ENCODE data around the gene TMOD4.

The TMOD4 gene

DNA sequence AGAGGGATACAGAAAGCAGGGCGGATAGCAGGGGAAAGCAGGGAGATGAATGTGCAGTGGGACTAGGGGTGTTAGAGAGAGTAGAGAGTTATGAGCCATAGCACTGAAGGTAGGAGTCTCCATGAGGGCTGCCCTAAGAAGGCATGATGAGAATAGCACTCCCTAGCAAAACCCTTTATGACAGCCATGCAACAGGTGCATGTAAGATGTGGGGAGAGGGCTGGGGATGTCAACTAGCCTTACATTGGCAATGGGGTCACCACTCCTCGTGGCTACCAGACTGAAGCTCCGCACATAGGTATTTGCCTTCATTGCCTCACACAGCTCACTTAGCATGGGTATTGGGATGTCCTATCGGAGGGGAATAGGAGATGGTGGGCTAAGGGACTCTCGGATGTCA is 4.6 kb downstream of the TMOD4 start:
- H3K4me3 ChIP-seq (ENCODE audit: low read depth, low read length) = no peak overlapping the region
- TF ChIP-seq, protein P1, sequence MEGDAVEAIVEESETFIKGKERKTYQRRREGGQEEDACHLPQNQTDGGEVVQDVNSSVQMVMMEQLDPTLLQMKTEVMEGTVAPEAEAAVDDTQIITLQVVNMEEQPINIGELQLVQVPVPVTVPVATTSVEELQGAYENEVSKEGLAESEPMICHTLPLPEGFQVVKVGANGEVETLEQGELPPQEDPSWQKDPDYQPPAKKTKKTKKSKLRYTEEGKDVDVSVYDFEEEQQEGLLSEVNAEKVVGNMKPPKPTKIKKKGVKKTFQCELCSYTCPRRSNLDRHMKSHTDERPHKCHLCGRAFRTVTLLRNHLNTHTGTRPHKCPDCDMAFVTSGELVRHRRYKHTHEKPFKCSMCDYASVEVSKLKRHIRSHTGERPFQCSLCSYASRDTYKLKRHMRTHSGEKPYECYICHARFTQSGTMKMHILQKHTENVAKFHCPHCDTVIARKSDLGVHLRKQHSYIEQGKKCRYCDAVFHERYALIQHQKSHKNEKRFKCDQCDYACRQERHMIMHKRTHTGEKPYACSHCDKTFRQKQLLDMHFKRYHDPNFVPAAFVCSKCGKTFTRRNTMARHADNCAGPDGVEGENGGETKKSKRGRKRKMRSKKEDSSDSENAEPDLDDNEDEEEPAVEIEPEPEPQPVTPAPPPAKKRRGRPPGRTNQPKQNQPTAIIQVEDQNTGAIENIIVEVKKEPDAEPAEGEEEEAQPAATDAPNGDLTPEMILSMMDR (IDR thresholded peaks at IDR 0.05; ENCODE audit: low read depth, low read length, missing control alignments) = no peak
- DNase-seq (ENCODE audit: low read depth) = no peak

DNA sequence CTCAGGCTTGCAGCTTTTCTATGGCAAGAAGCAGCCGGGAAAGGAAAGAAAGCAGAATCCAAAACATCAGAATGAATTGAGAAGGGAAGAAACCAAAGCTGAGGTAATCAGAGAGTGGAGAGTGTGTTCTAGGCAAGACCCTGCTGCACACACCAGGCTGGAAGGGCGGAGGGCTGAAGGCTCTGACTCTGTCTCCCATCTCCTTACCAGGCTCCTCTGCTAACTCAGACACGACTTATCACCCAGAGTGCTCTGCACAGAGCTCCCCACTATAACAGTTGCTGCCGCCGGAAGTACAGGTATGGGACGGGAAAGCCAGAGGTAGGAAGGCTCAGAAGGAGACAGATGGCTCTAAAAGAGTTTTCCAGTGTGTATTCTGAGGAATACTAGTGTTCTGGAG is 8.7 kb downstream of the TMOD4 start:
- peak overlapping the region; percentile 79 for H3K4me3 ChIP-seq (ENCODE audit: low read depth, low read length)
- TF ChIP-seq, protein P1 (IDR thresholded peaks at IDR 0.05; ENCODE audit: low read depth, low read length, missing control alignments) = no peak
- DNase-seq (ENCODE audit: low read depth) = no peak

DNA sequence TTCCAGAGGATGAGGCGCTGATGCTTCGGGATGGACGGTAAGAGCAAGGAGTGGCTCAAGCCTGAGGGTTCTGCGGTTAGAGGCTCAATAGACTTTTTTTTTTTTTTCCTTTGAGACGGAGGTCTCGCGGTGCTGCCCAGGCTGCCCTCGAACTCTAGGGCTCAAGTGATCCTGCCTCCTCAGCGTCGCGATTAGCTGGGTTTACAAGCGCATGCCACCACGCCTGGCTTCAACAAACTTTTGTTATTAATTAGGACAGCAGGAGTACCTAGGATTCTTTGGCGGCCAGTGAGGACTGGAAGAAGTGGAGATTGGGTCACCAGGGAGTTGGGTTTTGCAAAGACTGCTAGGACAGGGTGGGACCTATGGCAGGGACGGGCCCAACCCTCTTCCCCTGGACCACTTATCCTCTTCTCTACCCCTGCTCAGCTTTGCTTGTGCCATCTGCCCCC is 9.2 kb downstream of the TMOD4 start:
- H3K4me3 ChIP-seq (ENCODE audit: low read depth, low read length) = peak overlapping the region; percentile 79
- DNase-seq (ENCODE audit: low read depth) = no peak
- TF ChIP-seq, protein P1 (IDR thresholded peaks at IDR 0.05; ENCODE audit: low read depth, low read length, missing control alignments) = no peak

DNA sequence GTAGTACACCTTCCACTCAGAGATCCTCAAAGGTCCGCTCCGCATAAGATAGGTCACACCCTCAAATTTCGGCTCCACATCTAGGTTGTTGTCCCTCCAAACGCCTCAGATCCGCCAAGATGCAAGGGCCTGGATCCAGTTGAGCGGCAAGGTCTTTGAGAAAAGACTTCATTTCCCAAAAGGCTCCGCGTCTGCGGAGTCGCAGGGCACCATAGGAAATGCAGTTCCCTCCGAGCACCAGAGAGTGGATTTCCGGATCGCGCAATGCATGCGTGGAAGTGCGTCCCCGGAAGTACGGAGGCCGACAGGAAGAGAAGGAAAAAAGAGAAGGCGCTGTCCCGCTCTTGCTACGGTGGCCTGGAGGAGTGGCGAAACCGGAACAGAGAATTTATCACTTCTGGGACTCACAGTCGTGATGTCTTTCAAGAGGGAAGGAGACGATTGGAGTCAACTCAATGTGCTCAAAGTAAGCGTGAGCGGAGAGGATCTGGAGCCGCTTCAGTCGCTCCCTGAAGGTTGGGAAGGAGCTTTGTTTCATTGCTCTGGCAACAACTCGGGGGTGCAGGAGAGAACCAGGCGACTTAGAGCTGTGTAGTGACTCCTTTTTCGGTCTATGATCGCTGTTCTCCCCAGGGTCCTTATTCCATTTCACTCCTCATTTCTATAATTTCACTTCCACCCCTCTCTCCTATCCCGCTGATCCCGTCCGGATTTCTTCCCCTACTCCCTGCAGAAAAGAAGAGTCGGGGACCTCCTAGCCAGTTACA is 9.9 kb downstream of the TMOD4 start, which contains the start of the genes LYSMD1 and SCNM1:
LYSMD1 (minus strand) TSS at position 165 of the 767 bp plus-strand sequence. CDS start 644 bp downstream, outside the sequence.
SCNM1 (plus strand) TSS at position 407 of the 767 bp plus-strand sequence; CDS start at position 416, 9 bp downstream.
- H3K4me3 ChIP-seq (ENCODE audit: low read depth, low read length) = peak within 1 kb of the TSS; percentile 79
- TF ChIP-seq, protein P1 (IDR thresholded peaks at IDR 0.05; ENCODE audit: low read depth, low read length, missing control alignments) = no peak
- DNase-seq (ENCODE audit: low read depth) = peak; percentile 99

DNA sequence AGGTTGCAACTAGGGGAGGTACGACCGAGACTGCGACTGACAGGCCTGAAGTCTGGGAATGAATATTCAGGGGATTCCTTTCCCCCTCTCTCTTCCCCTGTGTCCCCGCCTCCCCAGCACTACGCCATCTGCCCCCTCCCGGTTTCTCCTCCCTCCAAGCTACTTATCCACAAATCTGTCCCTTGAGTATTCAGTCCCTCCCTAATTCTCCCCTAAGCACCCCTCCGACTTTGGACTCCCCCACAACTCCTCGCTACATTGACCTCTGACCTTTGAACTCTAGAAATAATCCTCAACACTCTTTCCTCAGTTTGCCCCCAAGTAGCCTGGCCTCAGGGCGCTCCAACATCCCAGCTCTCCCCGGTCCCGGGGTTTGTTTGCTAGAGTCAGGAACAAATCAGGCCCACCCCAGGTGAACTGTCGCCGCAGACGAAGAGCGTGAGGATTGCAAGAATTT is 10.5 kb downstream of the TMOD4 start:
- TF ChIP-seq, protein P1 (IDR thresholded peaks at IDR 0.05; ENCODE audit: low read depth, low read length, missing control alignments) = no peak
- H3K4me3 ChIP-seq (ENCODE audit: low read depth, low read length) = peak overlapping the region; percentile 79
- DNase-seq (ENCODE audit: low read depth) = no peak

DNA sequence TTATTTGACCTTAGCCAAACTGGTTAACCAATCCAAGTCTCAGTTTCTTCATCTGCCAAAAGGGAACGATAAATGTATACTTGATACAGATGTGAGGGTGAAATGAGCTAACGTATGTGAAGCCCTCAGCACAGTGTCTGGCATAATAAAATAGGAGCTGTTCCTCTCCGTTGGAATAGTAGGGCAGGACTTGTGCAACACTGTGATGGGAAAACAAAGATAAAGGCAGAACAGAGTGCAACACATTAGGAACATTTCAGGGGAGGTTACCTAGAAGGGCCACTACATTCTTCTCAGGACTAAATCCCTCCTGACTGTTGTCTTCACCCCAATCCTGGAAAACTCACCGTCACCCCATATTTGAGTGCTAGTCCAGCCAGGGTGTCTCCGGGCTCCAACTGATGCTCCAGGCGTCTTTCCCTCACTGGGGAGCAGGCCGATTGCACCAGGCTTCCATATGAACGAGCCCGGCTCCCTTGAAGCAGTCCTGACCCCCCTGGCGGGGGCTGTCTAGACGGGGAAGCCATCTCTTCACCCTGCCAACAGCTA is 11.0 kb downstream of the TMOD4 start:
- TF ChIP-seq, protein P1 (IDR thresholded peaks at IDR 0.05; ENCODE audit: low read depth, low read length, missing control alignments) = no peak
- DNase-seq (ENCODE audit: low read depth) = no peak

More for the DNA sequence above, 11.0 kb downstream of the TMOD4 start:
- H3K4me3 ChIP-seq (ENCODE audit: low read depth, low read length) = peak overlapping the region; percentile 79
